Body of pancreas (tissue), 4 donors: Measurements from ENCODE around the gene FGF14. TPM values are rescaled to one million over a fixed set of nuclear protein-coding genes. Genes with fewer than 3 reads are reported as not detected.

ENCODE experiments used
- ATAC-seq: fragments of 150-250 bp; one replicate; pipeline ENCODE4 v1.9.1; 2016
- DNase-seq, 4 donors: peaks; one replicate each; pipeline ENCODE4 v3.0.0-alpha.2; 2019
- H3K27ac ChIP-seq, 4 donors: fragments of 200-600 bp; sonication (generic); 1 replicate in 3 of 4; 2 replicates in 1 of 4; pipeline versions ENCODE4 v1.5.1 to v1.6.1; 2016 to 2019; ENCODE audit warnings: mild to moderate bottlenecking in 1 of 4, mixed read lengths in 1 of 4, moderate library complexity in 1 of 4
- H3K27me3 ChIP-seq, 2 donors: fragments of 200-600 bp; sonication (generic); one replicate each; pipeline ENCODE4 v1.6.0; 2016; ENCODE audit warnings: mild to moderate bottlenecking in 1 of 2
- H3K36me3 ChIP-seq, 2 donors: fragments of 200-600 bp; sonication (generic); replicated peaks in 1 of 2; 2 replicates each; pipeline ENCODE4 v1.5.1; 2016; ENCODE audit warnings: low read depth in 2 of 2; ENCODE audit not compliant: insufficient read depth in 1 of 2
- H3K4me1 ChIP-seq: fragments of 200-600 bp; sonication (generic); one replicate; pipeline ENCODE4 v1.6.0; 2016
- H3K4me3 ChIP-seq, 2 donors: fragments of 200-600 bp; sonication (generic); 1 replicate in 1 of 2; 2 replicates in 1 of 2; pipeline ENCODE4 v1.5.1; 2016 to 2019
- H3K9me3 ChIP-seq, 3 donors: fragments of 200-600 bp; sonication (generic); 1 replicate in 2 of 3; 2 replicates in 1 of 3; pipeline ENCODE4 v1.5.1; 2016
- CTCF ChIP-seq, 7 experiments: fragments of 450-650 bp in 4 of 7; fragments of 200-600 bp in 3 of 7; sonication (generic) in 3 of 7; IDR thresholded peaks; one replicate each; pipeline ENCODE4 v1.5.1; 2016 to 2019; ENCODE audit warnings: antibody characterized with exemption in 7 of 7
- POLR2A ChIP-seq, 3 donors: fragments of 450-650 bp; IDR thresholded peaks; one replicate each; pipeline ENCODE4 v1.6.1; 2016; ENCODE audit warnings: antibody characterized with exemption in 3 of 3, mild to moderate bottlenecking in 2 of 3
- WGBS, 2 donors: methylation state at CpG; one replicate each; pipeline ENCODE4 v1.1.5; 2017; 5-methylcytosine and 5-hydroxymethylcytosine counted together
- intact Hi-C: fragments of 100-400 bp; cut with DNase I; formaldehyde crosslinking; loops from one replicate; pipeline ENCODE4 v1.15.1; 2023
- total RNA-seq, 2 donors: library from RNA; depleted of rRNA; stranded (reverse); fragments of >200 nt; gene quantifications; one replicate each; pipeline ENCODE4 v1.1.0, GENCODE V29; 2016

Gene FGF14
- total RNA-seq, 2 donors from 2014 or later = under 0.01 to 0.52 TPM

GRCh38 chr13:101949681-101950080 lies 452.2 kb downstream of the FGF14 start:
- H3K9me3 ChIP-seq = no peaks in the 10 kb centered on the region
- H3K36me3 ChIP-seq = no peaks in the 10 kb centered on the region
- intact Hi-C loops = no loop called here
- DNase-seq = no peak
- no peak overlapping the region for H3K27ac ChIP-seq
- no peaks in the 10 kb centered on the region for H3K27me3 ChIP-seq
- TF ChIP-seq POLR2A (IDR thresholded peaks at IDR 0.05) = no peak
- TF ChIP-seq CTCF (IDR thresholded peaks at IDR 0.05) = no peak
- no peak for ATAC-seq
- H3K4me3 ChIP-seq = no peak overlapping the region
- H3K4me1 ChIP-seq = no peaks in the 10 kb centered on the region

DNA sequence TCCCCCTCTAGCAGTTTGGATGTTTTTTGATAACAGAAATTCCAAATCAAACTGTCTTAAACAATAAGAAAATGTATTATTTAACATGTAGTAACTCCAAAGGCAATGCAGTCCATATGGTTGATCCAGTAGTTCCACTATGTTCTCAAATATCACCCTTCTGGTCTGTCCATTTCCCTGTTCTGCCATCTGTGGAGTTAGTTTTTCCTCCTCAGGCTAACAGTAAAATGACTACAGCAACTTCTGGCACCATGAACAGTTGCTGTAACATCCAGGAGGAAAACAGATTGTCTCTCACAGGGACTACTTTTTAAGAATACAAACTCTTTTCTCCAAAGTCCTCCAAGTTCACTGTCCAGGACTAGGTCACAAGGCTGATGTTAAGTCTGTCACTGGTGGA lies 455.4 kb downstream of the FGF14 start:
- H3K27ac ChIP-seq = no peak overlapping the region
- ATAC-seq (no peak), DNase-seq (no peak)
- TF ChIP-seq CTCF (IDR thresholded peaks at IDR 0.05) (no peak), POLR2A (IDR thresholded peaks at IDR 0.05) (no peak)
- intact Hi-C loops = no loop called here
- H3K27me3 ChIP-seq = no peaks in the 10 kb centered on the region
- no peaks in the 10 kb centered on the region for H3K9me3 ChIP-seq
- no peaks in the 10 kb centered on the region for H3K36me3 ChIP-seq
- H3K4me1 ChIP-seq = no peaks in the 10 kb centered on the region
- H3K4me3 ChIP-seq = no peak overlapping the region

DNA sequence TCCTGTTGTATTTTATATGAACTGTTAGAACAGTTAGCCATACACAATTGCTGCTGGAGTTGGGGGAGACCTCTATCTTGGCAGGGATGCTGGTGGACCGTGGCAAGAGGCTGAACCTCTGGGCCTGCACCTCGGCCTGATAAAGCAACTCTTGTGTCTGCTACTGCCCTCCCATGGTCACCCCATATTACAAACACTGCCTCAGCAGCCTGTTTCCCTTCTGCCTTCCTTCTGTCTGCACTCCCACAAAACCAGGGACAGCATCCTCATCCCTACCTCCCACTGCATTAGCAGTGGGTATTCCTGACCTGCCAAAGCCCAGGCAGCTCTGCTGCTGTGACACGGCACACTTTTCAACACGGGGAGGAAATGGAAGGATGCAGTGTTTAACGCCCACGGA lies 456.4 kb downstream of the FGF14 start:
- no peaks in the 10 kb centered on the region for H3K4me1 ChIP-seq
- 53 to 54% methylated on average over 6 of the region's 6 CpGs for WGBS, 2 donors
- TF ChIP-seq POLR2A (IDR thresholded peaks at IDR 0.05) (no peak), CTCF (IDR thresholded peaks at IDR 0.05) (no peak)
- intact Hi-C loops = no loop called here
- no peak for DNase-seq
- no peak overlapping the region for H3K4me3 ChIP-seq
- no peak overlapping the region for H3K27ac ChIP-seq
- no peaks in the 10 kb centered on the region for H3K9me3 ChIP-seq
- H3K36me3 ChIP-seq = no peaks in the 10 kb centered on the region
- H3K27me3 ChIP-seq = no peaks in the 10 kb centered on the region
- ATAC-seq = no peak

DNA sequence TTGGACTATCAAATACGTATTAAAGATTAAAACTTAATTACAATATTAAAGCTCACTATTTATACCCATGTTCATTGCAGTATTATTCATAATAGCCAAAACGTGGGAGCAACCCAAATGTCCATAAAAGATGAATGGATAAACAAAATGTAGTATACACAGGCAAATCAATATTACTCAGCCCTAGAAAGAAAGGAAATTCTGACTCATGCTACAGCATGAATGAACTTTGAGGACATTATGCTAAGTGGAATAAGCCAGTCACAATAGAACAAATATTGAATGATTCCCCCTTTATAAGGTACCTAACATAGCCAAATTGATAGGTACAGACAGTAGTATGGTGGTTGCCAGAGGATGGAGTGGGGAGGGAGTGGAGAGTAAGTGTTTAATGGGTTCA lies 457.3 kb downstream of the FGF14 start:
- Histone ChIP-seq H3K27ac (no peak overlapping the region), H3K27me3 (no peaks in the 10 kb centered on the region), H3K36me3 (no peaks in the 10 kb centered on the region), H3K9me3 (no peaks in the 10 kb centered on the region), H3K4me3 (no peak overlapping the region), H3K4me1 (no peaks in the 10 kb centered on the region)
- intact Hi-C loops = no loop called here
- DNase-seq = no peak
- no peak for ATAC-seq
- 28 to 30% methylated on average over 2 of the region's 2 CpGs for WGBS, 2 donors
- no peak for TF ChIP-seq CTCF (IDR thresholded peaks at IDR 0.05)
- TF ChIP-seq POLR2A (IDR thresholded peaks at IDR 0.05) = no peak

- no peak overlapping the region for H3K4me3 ChIP-seq
- no peaks in the 10 kb centered on the region for H3K27me3 ChIP-seq
- ATAC-seq (no peak), DNase-seq (no peak)
- 47 to 51% methylated on average over 2 of the region's 2 CpGs for WGBS, 2 donors
- H3K27ac ChIP-seq = no peak overlapping the region
- intact Hi-C loops = no loop called here
- no peaks in the 10 kb centered on the region for H3K4me1 ChIP-seq
- TF ChIP-seq CTCF (IDR thresholded peaks at IDR 0.05) = no peak
- no peak for TF ChIP-seq POLR2A (IDR thresholded peaks at IDR 0.05)
- no peaks in the 10 kb centered on the region for H3K36me3 ChIP-seq
- no peaks in the 10 kb centered on the region for H3K9me3 ChIP-seq
Measured at GRCh38 chr13:101942535-101943157, 459.2 kb downstream of the FGF14 start.
